HG03103 (cell line): ENCODE results near the gene MMP23B.

Source experiments
- ATAC-seq: cut with Tn5 transposase; IDR thresholded peaks from one replicate; pipeline ENCODE4 v1.9.1; 2021; ENCODE audit warnings: low read depth; ENCODE audit not compliant: unreplicated experiment

MMP23B gene

GRCh38 chr1:1602304-1602967, 29.5 kb upstream of the MMP23B start:
- no peak for ATAC-seq

GRCh38 chr1:1602968-1603506, 28.9 kb upstream of the MMP23B start:
- no peak for ATAC-seq

GRCh38 chr1:1603671-1604373, 28.2 kb upstream of the MMP23B start:
- ATAC-seq, result no peak

- ATAC-seq, result no peak
These were observed 27.5 kb upstream of the MMP23B start for GRCh38 chr1:1604374-1605033.

- no peak for ATAC-seq
These were observed 26.9 kb upstream of the MMP23B start for GRCh38 chr1:1605034-1605591.

- no peak for ATAC-seq
These were observed 26.2 kb upstream of the MMP23B start for GRCh38 chr1:1605724-1606123.

- no peak for ATAC-seq
These were observed 25.7 kb upstream of the MMP23B start for GRCh38 chr1:1606232-1606631.

GRCh38 chr1:1609822-1610485, 22.0 kb upstream of the MMP23B start:
- no peak for ATAC-seq

- ATAC-seq, result no peak
These were observed 21.2 kb upstream of the MMP23B start for GRCh38 chr1:1610796-1611195.

GRCh38 chr1:1612104-1612400, 19.9 kb upstream of the MMP23B start:
- ATAC-seq, result no peak

GRCh38 chr1:1613509-1614082, 18.4 kb upstream of the MMP23B start:
- ATAC-seq, result no peak

- no peak for ATAC-seq
These were observed 17.6 kb upstream of the MMP23B start for GRCh38 chr1:1614204-1614953.

- ATAC-seq, result no peak
These were observed 17.1 kb upstream of the MMP23B start for GRCh38 chr1:1614954-1615255.

- peak; percentile 72 for ATAC-seq
These were observed 16.5 kb upstream of the MMP23B start, which contains the start of gene MIB2 for GRCh38 chr1:1615256-1616044. MIB2 (plus strand) TSS chr1:1615500; CDS start chr1:1623453, 7,953 bp downstream.

GRCh38 chr1:1616045-1616790, 15.8 kb upstream of the MMP23B start:
- ATAC-seq, result peak; percentile 20

GRCh38 chr1:1616838-1617237, 15.1 kb upstream of the MMP23B start:
- ATAC-seq, result no peak

- no peak for ATAC-seq
These were observed 14.5 kb upstream of the MMP23B start for GRCh38 chr1:1617516-1617915.

- ATAC-seq, result no peak
These were observed 14.0 kb upstream of the MMP23B start for GRCh38 chr1:1617925-1618324.
